Left ventricle myocardium superior (tissue), 1 donor: ENCODE results near the gene ZNF746. TPM values are rescaled to one million over a fixed set of nuclear protein-coding genes. Genes with fewer than 3 reads are reported as not detected.

Experiments used
- ATAC-seq: fragments of 200-7000 bp; cut with Tn5 transposase; one replicate; pipeline ENCODE4 v1.9.1; 2020; ENCODE audit warnings: mild to moderate bottlenecking, moderate library complexity
- DNase-seq: peaks from one replicate; pipeline ENCODE4 v3.0.0-alpha.2; 2020
- intact Hi-C: fragments of 100-400 bp; cut with micrococcal nuclease; formaldehyde crosslinking; loops from one replicate; pipeline ENCODE4 v1.11.0; 2022
- total RNA-seq: library from RNA; stranded (reverse); fragmentation: NEBNext Ultra II Directional; extraction: Animal tissue kit (Norgen Biotek cat#: 25700); gene quantifications from one replicate; pipeline ENCODE4 v1.2.1, GENCODE V29; 2021
- donor health status: DM: no; HTN: yes; CAD: no; lungs with severe emphysema.

ZNF746 gene
- total RNA-seq, 1 donor from 2014 or later = 8.7 TPM

DNA sequence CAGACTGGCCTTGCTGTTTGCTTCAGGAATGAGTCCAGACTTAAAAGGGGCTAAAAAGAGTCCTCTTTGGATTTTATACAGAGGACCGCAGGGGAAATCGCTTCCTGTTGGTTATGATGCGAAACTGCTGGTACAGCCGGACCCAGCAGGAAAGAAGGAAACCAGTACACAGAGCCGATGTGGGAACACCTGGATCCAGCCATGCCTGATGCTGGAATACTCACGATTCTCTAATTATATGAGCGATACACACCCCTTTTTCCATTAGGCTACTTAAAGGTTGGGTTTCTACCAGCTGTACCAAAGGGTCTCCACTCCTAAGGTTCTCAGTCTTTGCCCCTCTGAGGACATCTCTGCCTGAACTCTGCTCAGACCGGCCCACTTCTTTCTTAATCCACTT lies 64.5 kb downstream of the ZNF746 start:
- no peak for DNase-seq
- ATAC-seq = no peak
- intact Hi-C loops = no loop called here

DNA sequence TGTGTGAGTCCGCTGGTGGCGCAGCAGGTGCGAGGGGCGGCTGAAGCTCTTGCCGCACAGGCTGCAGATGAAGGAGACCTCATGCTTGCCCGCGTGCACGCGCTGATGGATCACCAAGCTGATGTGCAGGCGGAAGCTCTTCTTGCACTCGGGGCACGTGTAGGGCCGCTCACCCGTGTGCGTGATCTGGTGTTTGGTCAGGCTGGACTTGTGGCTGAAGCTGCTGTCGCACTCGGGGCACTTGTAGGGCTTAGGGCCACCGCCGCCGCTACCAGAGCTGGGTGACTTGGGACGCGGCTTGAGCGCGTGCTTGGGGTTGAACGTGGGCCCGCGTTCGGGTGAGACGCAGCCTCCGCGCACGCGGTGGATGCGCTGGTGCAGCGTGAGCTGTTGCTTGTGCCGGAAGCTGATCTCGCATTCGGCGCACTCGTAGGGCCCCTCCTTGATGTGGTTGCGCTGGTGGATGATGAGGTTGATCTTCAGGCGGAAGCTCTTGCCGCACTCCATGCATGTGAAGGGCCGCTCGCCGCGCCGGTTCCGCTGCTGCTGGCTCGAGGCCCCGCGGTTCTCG lies 65.4 kb downstream of the ZNF746 start:
- intact Hi-C loops = no loop called here
- DNase-seq (no peak), ATAC-seq (no peak)

DNA sequence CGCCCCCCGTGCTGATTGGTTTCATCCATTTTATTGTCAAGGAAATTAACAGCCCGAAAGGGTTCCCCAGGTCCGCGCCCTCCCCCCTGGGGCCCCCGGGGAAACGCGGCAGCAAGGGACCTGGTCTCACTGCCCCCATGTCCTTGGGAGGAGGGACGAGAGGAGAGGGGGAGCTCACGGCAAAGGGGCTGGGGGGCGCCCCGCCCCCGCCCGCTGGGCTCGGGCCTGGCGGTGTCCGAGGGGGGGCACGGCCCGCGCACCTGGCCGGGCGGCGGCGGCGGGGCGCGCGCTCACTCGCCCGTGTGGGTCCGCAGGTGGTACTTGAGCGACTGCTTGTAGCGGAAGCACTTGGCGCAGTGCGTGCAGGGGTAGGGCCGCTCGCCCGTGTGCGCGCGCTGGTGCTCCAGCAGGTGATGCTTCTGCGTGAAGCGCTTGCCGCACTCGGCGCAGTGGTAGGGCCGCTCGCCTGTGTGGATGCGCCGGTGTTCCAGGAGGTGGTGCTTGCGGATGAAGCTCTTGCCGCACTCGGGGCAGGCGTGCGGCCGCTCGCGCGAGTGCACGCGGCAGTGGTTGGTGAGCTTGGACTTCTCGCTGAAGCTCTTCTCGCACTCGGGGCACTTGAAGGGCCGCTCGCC lies 66.0 kb downstream of the ZNF746 start:
- intact Hi-C loops = no loop called here
- no peak for DNase-seq
- ATAC-seq = no peak

DNA sequence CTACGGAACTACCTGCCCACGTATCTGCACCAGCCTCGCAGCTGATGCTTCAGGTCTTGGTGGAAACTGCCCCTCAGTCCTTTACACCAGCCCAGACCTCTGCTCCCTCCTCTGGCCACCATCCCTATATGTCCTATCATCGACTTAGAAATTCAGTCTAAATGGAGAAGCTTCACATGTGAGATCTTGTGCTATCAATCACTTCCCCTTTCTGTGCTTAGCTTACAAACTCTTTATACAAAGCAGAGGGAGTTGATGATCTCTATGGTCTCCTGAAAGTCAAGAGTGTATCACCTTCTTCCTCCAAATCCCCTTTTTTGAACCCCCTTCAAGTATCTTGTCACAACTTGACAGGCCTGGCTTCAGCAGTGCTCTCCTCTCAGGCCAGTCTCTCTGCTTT lies 67.4 kb downstream of the ZNF746 start:
- intact Hi-C loops = no loop called here
- no peak for ATAC-seq
- no peak for DNase-seq

DNA sequence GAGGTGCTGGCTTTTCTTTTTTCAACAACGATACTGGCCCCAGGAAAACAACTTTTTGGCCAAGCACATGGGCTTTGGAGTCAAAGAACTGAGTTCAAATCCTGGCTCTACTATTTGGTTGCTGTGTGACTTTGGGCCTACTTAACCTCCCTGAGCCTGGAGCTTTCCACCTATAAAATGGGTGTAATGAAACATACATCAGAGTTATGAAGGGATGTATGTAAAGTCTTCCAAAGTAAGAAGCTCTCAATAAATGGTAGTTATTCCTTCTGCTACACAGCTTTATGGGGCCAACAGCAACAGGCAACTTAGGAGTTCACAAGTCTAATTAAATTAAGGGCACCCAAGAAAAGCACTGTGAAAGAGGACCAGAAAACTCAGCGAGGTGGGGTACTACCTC lies 69.7 kb downstream of the ZNF746 start:
- DNase-seq (no peak), ATAC-seq (no peak)
- intact Hi-C loops = no loop called here

DNA sequence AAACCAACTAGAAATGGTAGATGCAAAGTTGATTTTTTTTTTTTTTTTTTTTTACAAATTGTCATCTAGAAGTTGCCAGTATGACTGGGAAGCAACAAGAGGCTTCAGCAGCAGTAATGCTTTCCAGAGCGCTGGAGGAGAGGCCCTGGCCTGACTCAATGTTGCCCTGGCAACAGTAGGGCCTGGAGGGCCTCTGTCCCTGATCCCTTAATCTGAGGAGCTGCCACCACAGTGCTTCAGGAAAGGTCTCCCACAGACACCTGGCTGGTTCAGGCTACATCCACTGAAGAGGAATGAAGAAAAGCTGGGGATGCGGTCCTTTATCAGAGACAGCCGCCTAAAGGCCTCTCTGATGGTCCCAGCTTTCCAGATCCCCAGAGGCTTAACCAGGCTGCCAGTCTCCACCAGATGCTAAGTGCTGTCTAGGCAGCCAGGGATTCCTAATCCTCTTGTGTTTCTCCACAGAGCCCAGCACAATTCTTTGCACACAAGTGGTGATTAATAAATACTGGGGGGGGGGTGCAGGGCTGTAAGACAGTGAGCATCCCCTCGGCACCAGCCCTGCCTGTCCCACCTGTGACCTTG lies 70.4 kb downstream of the ZNF746 start:
- intact Hi-C loops = no loop called here
- ATAC-seq = no peak
- DNase-seq = no peak

DNA sequence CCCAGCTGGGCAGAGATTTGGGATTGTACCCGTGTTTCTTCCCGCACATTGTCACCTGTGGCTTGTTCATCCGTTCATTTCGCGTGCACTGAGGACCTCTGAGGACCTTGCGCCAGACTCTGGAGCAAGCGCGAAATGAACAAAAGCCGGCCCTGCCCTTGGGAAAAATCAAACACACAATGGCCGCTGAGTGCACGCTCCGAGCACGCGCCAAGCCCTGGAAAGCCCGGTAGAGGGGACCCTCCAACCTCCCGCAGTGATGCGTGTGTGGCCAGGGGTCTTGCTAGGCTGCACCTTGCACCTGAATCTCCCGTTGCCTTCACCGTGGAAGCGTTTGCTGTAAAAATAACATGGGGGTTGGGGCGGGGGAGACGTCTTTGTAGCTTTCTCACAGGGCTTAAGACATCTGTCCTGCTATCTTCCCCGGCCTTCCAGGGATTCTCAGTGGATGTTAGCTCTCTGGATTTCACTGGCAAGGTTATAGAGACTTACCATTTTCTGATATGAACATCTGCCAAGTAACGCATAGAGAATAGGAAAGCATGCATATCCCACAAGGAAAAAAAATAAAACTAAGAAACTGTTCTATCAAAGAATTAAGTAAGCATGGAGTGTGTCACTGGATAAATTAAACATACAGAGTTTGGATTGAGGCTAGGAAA lies 74.0 kb downstream of the ZNF746 start:
- intact Hi-C loops = no loop called here

DNA sequence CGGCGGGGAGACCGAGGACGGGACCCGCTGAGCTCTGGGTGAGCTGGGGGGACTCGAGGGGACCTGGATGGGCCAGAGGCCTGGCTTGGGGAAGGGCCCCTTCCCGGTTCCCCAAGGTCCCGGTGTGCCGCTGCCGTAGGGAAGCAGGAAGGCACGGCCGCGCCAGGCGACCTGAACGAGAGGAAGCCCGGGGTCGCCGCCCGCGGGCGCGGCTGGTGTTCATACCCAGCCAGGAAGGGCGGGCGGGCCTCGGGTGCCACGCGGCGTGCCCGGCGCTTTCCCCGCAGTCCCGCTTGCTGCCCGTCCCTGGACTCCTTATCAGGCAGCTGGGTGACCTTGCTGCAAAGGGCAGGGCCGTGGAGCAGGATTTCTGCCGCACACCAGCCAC lies 74.7 kb downstream of the ZNF746 start:
- intact Hi-C loops = no loop called here
- DNase-seq (peak; percentile 56), ATAC-seq (peak; percentile 55)

More for the DNA sequence above, 74.0 kb downstream of the ZNF746 start:
- no peak for DNase-seq
- no peak for ATAC-seq

Other genes starting within 250 kb of the ZNF746 start
- 4.8 TPM for gene ZNF783, start 235.6 kb downstream of the ZNF746 start, total RNA-seq
- gene ZNF777, start 36.7 kb downstream of the ZNF746 start, total RNA-seq = 8.4 TPM